IMR-90 (cell line): ENCODE measurements around the gene SWAP70. TPM values are rescaled to one million over a fixed set of nuclear protein-coding genes. Genes with fewer than 3 reads are reported as not detected.

Experiments used
- ATAC-seq: fragments of 200-7000 bp; cut with Tn5 transposase; 2 replicates; pipeline ENCODE4 v1.9.1; 2020; ENCODE audit warnings: low read depth, mild to moderate bottlenecking, moderate library complexity
- BruUV-seq: library from RNA; stranded (reverse); fragments of 400-500 nt; replicated peaks from 2 replicates; lab custom pipeline; 2021; lab: Mats Ljungman, UMichigan
- CTCF ChIA-PET: fragments of 300-600 bp; formaldehyde crosslinking; extraction: SDS; loops from one replicate; lab custom pipeline; 2021; ENCODE audit warnings: antibody characterized with exemption; lab: Yijun Ruan, JAX
- POLR2A ChIA-PET: fragments of 300-600 bp; sonication (Branson Sonifier 250); formaldehyde crosslinking; loops from one replicate; lab custom pipeline; 2022; ENCODE audit warnings: antibody characterized with exemption; ENCODE audit not compliant: unreplicated experiment; lab: Charles Lee
- DNase-seq: peaks from one replicate; pipeline ENCODE4 v3.0.0; 2013
- H2AFZ ChIP-seq: replicated peaks from 2 replicates; pipeline ENCODE3; 2013; ENCODE audit warnings: low read length, mild to moderate bottlenecking; ENCODE audit not compliant: poor library complexity
- H2AK5ac ChIP-seq: 2 replicates; pipeline ENCODE4 v1.6.1; 2013; ENCODE audit warnings: low read depth, low read length, inconsistent platforms
- H2AK9ac ChIP-seq: replicated peaks from 2 replicates; pipeline ENCODE3; 2013; ENCODE audit warnings: mild to moderate bottlenecking, low read depth, low read length, moderate library complexity; ENCODE audit not compliant: poor library complexity
- H2BK120ac ChIP-seq: 2 replicates; pipeline ENCODE4 v1.6.1; 2013; ENCODE audit warnings: low read depth, low read length, inconsistent platforms
- H2BK15ac ChIP-seq: 3 replicates; pipeline ENCODE4 v1.6.1; 2013; ENCODE audit warnings: low read depth, low read length, inconsistent platforms
- H2BK20ac ChIP-seq: 2 replicates; pipeline ENCODE4 v1.6.1; 2013; ENCODE audit warnings: low read depth, mild to moderate bottlenecking, inconsistent platforms, low read length, moderate library complexity
- H2BK5ac ChIP-seq: 2 replicates; pipeline ENCODE4 v1.6.1; 2013; ENCODE audit warnings: mild to moderate bottlenecking, low read depth, low read length, inconsistent platforms; ENCODE audit not compliant: poor library complexity, severe bottlenecking
- H3K14ac ChIP-seq: replicated peaks from 2 replicates; pipeline ENCODE4 v1.6.1; 2013; ENCODE audit warnings: low read depth, low read length, inconsistent platforms
- H3K18ac ChIP-seq: 2 replicates; pipeline ENCODE4 v1.6.1; 2013; ENCODE audit warnings: low read depth, low read length, control low read depth
- H3K23ac ChIP-seq: 2 replicates; pipeline ENCODE4 v1.6.1; 2013; ENCODE audit warnings: low read depth, low read length, inconsistent platforms
- H3K27ac ChIP-seq: 2 replicates; pipeline ENCODE4 v1.5.1; 2013; ENCODE audit warnings: mild to moderate bottlenecking, control low read depth, low read length; ENCODE audit not compliant: insufficient read depth
- H3K27me3 ChIP-seq: 2 replicates; pipeline ENCODE4 v1.6.1; 2013; ENCODE audit warnings: low read length; ENCODE audit not compliant: control insufficient read depth, insufficient read depth
- H3K36me3 ChIP-seq: 2 replicates; pipeline ENCODE4 v1.6.1; 2013; ENCODE audit warnings: low read length, mixed read lengths; ENCODE audit not compliant: control insufficient read depth, insufficient read depth
- H3K4ac ChIP-seq: 2 replicates; pipeline ENCODE4 v1.6.1; 2013; ENCODE audit warnings: low read depth, low read length, inconsistent platforms
- H3K4me1 ChIP-seq: 2 replicates; pipeline ENCODE4 v1.6.1; 2013; ENCODE audit warnings: low read length, mixed read lengths; ENCODE audit not compliant: control insufficient read depth, insufficient read depth
- H3K4me2 ChIP-seq: 2 replicates; pipeline ENCODE4 v1.6.1; 2013; ENCODE audit warnings: low read depth, mild to moderate bottlenecking, control low read depth, low read length, moderate library complexity
- H3K4me3 ChIP-seq: 2 replicates; pipeline ENCODE4 v1.5.1; 2013; ENCODE audit warnings: low read depth, mild to moderate bottlenecking, control low read depth, low read length, moderate library complexity; ENCODE audit not compliant: insufficient read depth
- H3K56ac ChIP-seq: 2 replicates; pipeline ENCODE4 v1.6.1; 2013; ENCODE audit warnings: low read length, inconsistent platforms; ENCODE audit not compliant: insufficient read depth; ENCODE audit errors: extremely low read depth
- H3K79me1 ChIP-seq, 2 experiments: 2 replicates each; pipeline ENCODE4 v1.6.1; 2013; ENCODE audit warnings: low read length in 2 of 2, inconsistent platforms in 1 of 2, low read depth in 1 of 2
- H3K9ac ChIP-seq: 2 replicates; pipeline ENCODE4 v1.6.1; 2013; ENCODE audit warnings: low read depth, low read length, control low read depth
- H3K9me1 ChIP-seq: 2 replicates; pipeline ENCODE4 v1.6.1; 2013; ENCODE audit warnings: low read length, inconsistent platforms; ENCODE audit not compliant: insufficient read depth
- H3K9me3 ChIP-seq: 2 replicates; pipeline ENCODE4 v1.6.1; 2013; ENCODE audit warnings: low read length; ENCODE audit not compliant: control insufficient read depth, insufficient read depth
- H4K20me1 ChIP-seq: 2 replicates; pipeline ENCODE4 v1.6.1; 2013; ENCODE audit warnings: low read length, inconsistent platforms; ENCODE audit not compliant: insufficient read depth
- H4K5ac ChIP-seq: 2 replicates; pipeline ENCODE4 v1.6.1; 2013; ENCODE audit warnings: mild to moderate bottlenecking, low read depth, low read length, control low read depth
- H4K8ac ChIP-seq, 2 experiments: 2 replicates each; pipeline ENCODE4 v1.6.1; 2013; ENCODE audit warnings: low read depth in 2 of 2, low read length in 2 of 2, control low read depth in 1 of 2, inconsistent platforms in 1 of 2
- H4K91ac ChIP-seq: 2 replicates; pipeline ENCODE4 v1.6.1; 2013; ENCODE audit warnings: low read depth, low read length, inconsistent platforms; ENCODE audit not compliant: insufficient read depth
- BHLHE40 ChIP-seq: fragments of 150-350 bp; IDR thresholded peaks from 2 replicates; pipeline ENCODE4 v1.6.1; 2016; ENCODE audit warnings: mild to moderate bottlenecking, low read depth, low read length
- CEBPB ChIP-seq: IDR thresholded peaks from 2 replicates; pipeline ENCODE4 v1.6.1; 2012; ENCODE audit warnings: low read depth, low read length, improper control_type of control experiment
- CHD1 ChIP-seq: IDR thresholded peaks from 2 replicates; pipeline ENCODE4 v1.6.1; 2012; ENCODE audit warnings: low read depth, low read length, improper control_type of control experiment
- CTCF ChIP-seq: conservative IDR thresholded peaks from 2 replicates; pipeline ENCODE4 v1.5.1; 2012; ENCODE audit warnings: mild to moderate bottlenecking, low read depth, low read length, improper control_type of control experiment
- ELK1 ChIP-seq: fragments of 150-350 bp; IDR thresholded peaks from 2 replicates; pipeline ENCODE4 v1.6.1; 2016; ENCODE audit warnings: low read depth, mild to moderate bottlenecking, low read length, moderate library complexity, borderline replicate concordance
- FOS ChIP-seq: fragments of 150-350 bp; IDR thresholded peaks from 2 replicates; pipeline ENCODE4 v1.6.1; 2016; ENCODE audit warnings: low read depth, low read length
- MAFK ChIP-seq: IDR thresholded peaks from 2 replicates; pipeline ENCODE4 v1.6.1; 2012; ENCODE audit warnings: low read depth, low read length, improper control_type of control experiment
- MAZ ChIP-seq: IDR thresholded peaks from 2 replicates; pipeline ENCODE4 v1.6.1; 2012; ENCODE audit warnings: low read depth, mild to moderate bottlenecking, low read length, improper control_type of control experiment, moderate library complexity, borderline replicate concordance
- MXI1 ChIP-seq: IDR thresholded peaks from 2 replicates; pipeline ENCODE4 v1.6.1; 2012; ENCODE audit warnings: low read depth, mild to moderate bottlenecking, low read length, moderate library complexity, borderline replicate concordance
- NFE2L2 ChIP-seq: fragments of 150-350 bp; IDR thresholded peaks from 2 replicates; pipeline ENCODE4 v1.6.1; 2016; ENCODE audit warnings: low read depth, mild to moderate bottlenecking, low read length
- POLR2A ChIP-seq: IDR thresholded peaks from 2 replicates; pipeline ENCODE4 v1.6.1; 2012; ENCODE audit warnings: mild to moderate bottlenecking, low read depth, low read length
- RAD21 ChIP-seq: IDR thresholded peaks from 2 replicates; pipeline ENCODE4 v1.6.1; 2012; ENCODE audit warnings: low read length, improper control_type of control experiment
- RCOR1 ChIP-seq: IDR thresholded peaks from 2 replicates; pipeline ENCODE4 v1.6.1; 2012; ENCODE audit warnings: mild to moderate bottlenecking, low read length, improper control_type of control experiment; ENCODE audit not compliant: insufficient replicate concordance
- RFX5 ChIP-seq: IDR thresholded peaks from 2 replicates; pipeline ENCODE4 v1.8.0; 2012; ENCODE audit warnings: low read depth, mild to moderate bottlenecking, low read length, moderate library complexity
- SMC3 ChIP-seq: fragments of 150-350 bp; IDR thresholded peaks from 2 replicates; pipeline ENCODE4 v1.6.1; 2016; ENCODE audit warnings: low read depth, mild to moderate bottlenecking, antibody characterized with exemption, low read length, moderate library complexity
- USF2 ChIP-seq: fragments of 150-350 bp; IDR thresholded peaks from 2 replicates; pipeline ENCODE4 v1.6.1; 2017; ENCODE audit warnings: mild to moderate bottlenecking, antibody characterized with exemption, low read length, low read depth
- WGBS, 2 experiments: methylation state at CpG; one replicate each; pipeline versions ENCODE4 v1.1.5 to v1.1.7; 2013; ENCODE audit warnings: missing lambda C conversion rate in 2 of 2; ENCODE audit not compliant: insufficient read length in 1 of 2; ENCODE audit errors: extremely low coverage in 2 of 2; 5-methylcytosine and 5-hydroxymethylcytosine counted together
- dilution Hi-C: fragments of 300-500 bp; cut with HindIII; formaldehyde crosslinking; loops from one replicate; pipeline ENCODE4 v1.14.3; 2018; ENCODE audit warnings: low sequenced_read_pairs; ENCODE audit not compliant: unreplicated experiment
- in situ Hi-C: fragments of 300-500 bp; cut with MboI; formaldehyde crosslinking; loops from 3 replicates; pipeline ENCODE4 v1.14.3; 2019; ENCODE audit warnings: low sequenced_read_pairs, inconsistent platforms, mixed read lengths
- intact Hi-C: fragments of 100-400 bp; cut with micrococcal nuclease; formaldehyde crosslinking; loops from 2 replicates; pipeline ENCODE4 v1.10.0; 2022
- polyA plus RNA-seq, 3 experiments: library from polyadenylated mRNA; depleted of rRNA; stranded (reverse); fragments of >200 nt; gene quantifications; 2 replicates each; pipeline ENCODE4 v1.2.3, GENCODE V29; 2012; ENCODE audit warnings: low replicate concordance in 1 of 3
- total RNA-seq: library from RNA; depleted of rRNA; stranded (reverse); fragments of >200 nt; gene quantifications from 2 replicates; pipeline ENCODE4 v1.2.3, GENCODE V29; 2012

SWAP70 gene
- total and polyA plus RNA-seq, 2 of the 4 experiments (the other 2 are of a cell fraction) = 15.5 to 19.9 TPM

GRCh38 chr11:9756461-9756860, 92.6 kb downstream of the SWAP70 start:
- H3K4me2 ChIP-seq = no peak overlapping the region
- BruUV-seq = no TSS peak

More at GRCh38 chr11:9756461-9756860, 92.6 kb downstream of the SWAP70 start:
- peak overlapping the region; percentile 93 for H2AK9ac ChIP-seq
- H3K9ac ChIP-seq = no peak overlapping the region
- H2AK5ac ChIP-seq = peak overlapping the region; percentile 99
- peak overlapping the region; percentile 95 for H3K18ac ChIP-seq
- H4K5ac ChIP-seq = peak overlapping the region; percentile 96
- peak overlapping the region; percentile 98 for H2BK20ac ChIP-seq
- H3K79me1 ChIP-seq = peaks cover 9 to 53% of the 10 kb centered on the region in 2 experiments; a peak in 3 of 4 replicates
- intact Hi-C loops = loop anchor here (5.0 to 10.0 kb wide), 3 partner anchors 368 to 981 kb away; no protein-coding TSS in a partner anchor
- H3K27me3 ChIP-seq = no peaks in the 10 kb centered on the region
- no peak for ATAC-seq
- peak overlapping the region; percentile 55 to 81; a peak in 3 of 4 replicates for H4K8ac ChIP-seq
- peak overlapping the region; percentile 86 for H2BK5ac ChIP-seq
- H3K36me3 ChIP-seq = peaks cover 2% of the 10 kb centered on the region; the same call in 1 of the 2 replicates
- H4K91ac ChIP-seq = peak overlapping the region; percentile 93
- H2AFZ ChIP-seq = no peak overlapping the region
- H3K23ac ChIP-seq = peak overlapping the region; percentile 92; the same call in 1 of the 2 replicates
- dilution Hi-C loops = no loop called here
- H4K20me1 ChIP-seq = peaks cover 3% of the 10 kb centered on the region; the same call in 1 of the 2 replicates
- H3K9me3 ChIP-seq = no peaks in the 10 kb centered on the region
- H3K4me3 ChIP-seq = no peak overlapping the region
- 100% methylated on average over 3 of the region's 5 CpGs; no CpG with 5 or more reads in 1 of the 2 experiments for WGBS, 2 experiments
- TF ChIP-seq POLR2A (no peak), CHD1 (no peak), CTCF (no peak), RFX5 (no peak), RCOR1 (no peak), RAD21 (no peak), MAZ (no peak), MXI1 (no peak), CEBPB (no peak), ELK1 (no peak), FOS (no peak), BHLHE40 (no peak), SMC3 (no peak), USF2 (no peak), NFE2L2 (no peak), MAFK (no peak)
- H3K27ac ChIP-seq = peak overlapping the region; percentile 69
- H2BK15ac ChIP-seq = peak overlapping the region; percentile 96; the same call in 2 of the 3 replicates
- in situ Hi-C loops = loop anchor here (25.0 kb wide), 1 partner anchor 206 kb away; no protein-coding TSS in a partner anchor
- POLR2A ChIA-PET = no interaction called here
- CTCF ChIA-PET = no interaction called here
- H3K4ac ChIP-seq = peak overlapping the region; percentile 99
- H3K56ac ChIP-seq = peak overlapping the region; percentile 17; the same call in 1 of the 2 replicates
- H3K4me1 ChIP-seq = peaks cover 48% of the 10 kb centered on the region
- no peak for DNase-seq
- peaks cover 40% of the 10 kb centered on the region for H3K9me1 ChIP-seq
- H2BK120ac ChIP-seq = peak overlapping the region; percentile 98
- H3K14ac ChIP-seq = peak overlapping the region; percentile 96
